ENCODE measurements around the gene MAGEL2.

DNA sequence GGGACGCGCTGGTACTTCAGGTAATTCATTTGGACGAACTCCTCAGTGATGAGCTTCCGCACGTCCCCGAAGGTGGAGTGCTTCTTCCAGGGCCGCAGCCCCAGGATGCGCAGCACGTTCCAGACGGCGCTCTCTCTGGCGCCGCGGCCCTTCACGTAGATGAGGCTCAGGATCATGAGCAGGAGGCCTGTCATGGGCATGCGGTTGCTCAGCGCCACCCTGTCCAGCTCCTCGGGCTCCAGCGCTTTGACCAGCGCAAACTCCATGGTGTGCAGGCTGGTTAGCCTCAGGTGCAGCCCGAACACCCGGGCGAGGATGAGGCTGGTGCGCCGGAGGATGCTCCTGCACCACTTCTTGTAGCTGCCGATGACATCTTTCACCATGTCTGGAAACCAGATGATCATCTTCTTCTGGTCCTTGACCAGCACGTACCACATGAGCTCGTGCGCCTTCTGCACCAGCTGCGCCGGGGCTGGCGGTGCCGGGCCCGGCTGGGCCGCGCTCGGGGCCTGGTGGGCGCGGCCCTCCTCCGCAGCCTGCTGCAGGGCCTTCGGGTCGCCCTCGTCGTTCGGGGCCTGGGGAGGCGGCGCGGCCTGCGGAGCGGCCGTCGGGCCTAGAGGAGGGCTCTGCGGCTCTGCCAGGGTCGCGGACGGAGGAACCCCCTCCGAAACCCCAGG, 38.9 kb upstream of the MAGEL2 start:
- TF ChIP-seq PPARA (CRISPR knock-in tag; IDR thresholded peaks at IDR 0.05; ENCODE audit: borderline replicate concordance): no peak
- no peak for TF ChIP-seq RARB (CRISPR knock-in tag; IDR thresholded peaks at IDR 0.05)
- no peak for TF ChIP-seq CSDC2 (CRISPR knock-in tag; IDR thresholded peaks at IDR 0.05)
- TF ChIP-seq, protein P1, sequence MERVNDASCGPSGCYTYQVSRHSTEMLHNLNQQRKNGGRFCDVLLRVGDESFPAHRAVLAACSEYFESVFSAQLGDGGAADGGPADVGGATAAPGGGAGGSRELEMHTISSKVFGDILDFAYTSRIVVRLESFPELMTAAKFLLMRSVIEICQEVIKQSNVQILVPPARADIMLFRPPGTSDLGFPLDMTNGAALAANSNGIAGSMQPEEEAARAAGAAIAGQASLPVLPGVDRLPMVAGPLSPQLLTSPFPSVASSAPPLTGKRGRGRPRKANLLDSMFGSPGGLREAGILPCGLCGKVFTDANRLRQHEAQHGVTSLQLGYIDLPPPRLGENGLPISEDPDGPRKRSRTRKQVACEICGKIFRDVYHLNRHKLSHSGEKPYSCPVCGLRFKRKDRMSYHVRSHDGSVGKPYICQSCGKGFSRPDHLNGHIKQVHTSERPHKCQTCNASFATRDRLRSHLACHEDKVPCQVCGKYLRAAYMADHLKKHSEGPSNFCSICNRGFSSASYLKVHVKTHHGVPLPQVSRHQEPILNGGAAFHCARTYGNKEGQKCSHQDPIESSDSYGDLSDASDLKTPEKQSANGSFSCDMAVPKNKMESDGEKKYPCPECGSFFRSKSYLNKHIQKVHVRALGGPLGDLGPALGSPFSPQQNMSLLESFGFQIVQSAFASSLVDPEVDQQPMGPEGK (CRISPR knock-in tag; IDR thresholded peaks at IDR 0.05; ENCODE audit: borderline replicate concordance): no peak
- TF ChIP-seq ZFP3 (CRISPR knock-in tag; IDR thresholded peaks at IDR 0.05): no peak
- TF ChIP-seq, protein P2, sequence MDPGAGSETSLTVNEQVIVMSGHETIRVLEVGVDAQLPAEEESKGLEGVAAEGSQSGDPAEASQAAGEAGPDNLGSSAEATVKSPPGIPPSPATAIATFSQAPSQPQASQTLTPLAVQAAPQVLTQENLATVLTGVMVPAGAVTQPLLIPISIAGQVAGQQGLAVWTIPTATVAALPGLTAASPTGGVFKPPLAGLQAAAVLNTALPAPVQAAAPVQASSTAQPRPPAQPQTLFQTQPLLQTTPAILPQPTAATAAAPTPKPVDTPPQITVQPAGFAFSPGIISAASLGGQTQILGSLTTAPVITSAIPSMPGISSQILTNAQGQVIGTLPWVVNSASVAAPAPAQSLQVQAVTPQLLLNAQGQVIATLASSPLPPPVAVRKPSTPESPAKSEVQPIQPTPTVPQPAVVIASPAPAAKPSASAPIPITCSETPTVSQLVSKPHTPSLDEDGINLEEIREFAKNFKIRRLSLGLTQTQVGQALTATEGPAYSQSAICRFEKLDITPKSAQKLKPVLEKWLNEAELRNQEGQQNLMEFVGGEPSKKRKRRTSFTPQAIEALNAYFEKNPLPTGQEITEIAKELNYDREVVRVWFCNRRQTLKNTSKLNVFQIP (CRISPR knock-in tag; IDR thresholded peaks at IDR 0.05; ENCODE audit: borderline replicate concordance, low read depth): no peak
- TF ChIP-seq BACH2 (CRISPR knock-in tag; IDR thresholded peaks at IDR 0.05; ENCODE audit: borderline replicate concordance): no peak
- TF ChIP-seq GLIS3 (CRISPR knock-in tag; IDR thresholded peaks at IDR 0.05): no peak
- no peak for TF ChIP-seq ZC3H10 (CRISPR knock-in tag; IDR thresholded peaks at IDR 0.05)
- no peak for TF ChIP-seq TSHZ2 (CRISPR knock-in tag; IDR thresholded peaks at IDR 0.05)
- no peak for TF ChIP-seq ZFP30 (CRISPR knock-in tag; IDR thresholded peaks at IDR 0.05)
- no peak for TF ChIP-seq ZNF8 (CRISPR knock-in tag; IDR thresholded peaks at IDR 0.05)
- TF ChIP-seq, protein P3, sequence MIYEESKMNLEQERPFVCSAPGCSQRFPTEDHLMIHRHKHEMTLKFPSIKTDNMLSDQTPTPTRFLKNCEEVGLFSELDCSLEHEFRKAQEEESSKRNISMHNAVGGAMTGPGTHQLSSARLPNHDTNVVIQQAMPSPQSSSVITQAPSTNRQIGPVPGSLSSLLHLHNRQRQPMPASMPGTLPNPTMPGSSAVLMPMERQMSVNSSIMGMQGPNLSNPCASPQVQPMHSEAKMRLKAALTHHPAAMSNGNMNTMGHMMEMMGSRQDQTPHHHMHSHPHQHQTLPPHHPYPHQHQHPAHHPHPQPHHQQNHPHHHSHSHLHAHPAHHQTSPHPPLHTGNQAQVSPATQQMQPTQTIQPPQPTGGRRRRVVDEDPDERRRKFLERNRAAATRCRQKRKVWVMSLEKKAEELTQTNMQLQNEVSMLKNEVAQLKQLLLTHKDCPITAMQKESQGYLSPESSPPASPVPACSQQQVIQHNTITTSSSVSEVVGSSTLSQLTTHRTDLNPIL (CRISPR knock-in tag; IDR thresholded peaks at IDR 0.05; ENCODE audit: low read depth): no peak

All from SK-N-SH treated with all-trans-retinoic acid at 6 μM for 48 hours (cell line).